ENCODE measurements around the gene SEPTIN11. TPM values are rescaled to one million over a fixed set of nuclear protein-coding genes. Genes with fewer than 3 reads are reported as not detected.

SEPTIN11 gene
- polyA plus RNA-seq, 1 donor from 2014 or later, result 61.3 TPM

DNA sequence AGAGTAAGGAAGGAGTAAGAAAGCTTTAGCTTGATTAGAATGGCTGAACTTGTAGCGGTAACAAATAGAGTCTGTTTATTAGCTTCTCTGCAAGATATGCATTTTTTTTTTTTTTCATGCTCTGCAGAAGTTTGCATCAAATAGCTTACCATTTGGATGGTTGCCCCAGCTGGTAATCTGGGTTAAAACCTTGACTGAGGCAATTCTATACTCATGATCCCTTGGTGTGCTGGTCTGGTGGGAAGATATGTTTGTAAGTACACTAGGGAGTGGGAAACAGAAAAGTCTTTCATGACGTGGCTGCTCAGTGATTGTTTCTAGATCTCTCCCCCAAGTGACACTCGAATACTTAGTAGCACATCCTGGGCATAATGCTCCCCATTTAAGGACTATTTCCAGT, 32.1 kb downstream of the SEPTIN11 start:
- Histone ChIP-seq H3K4me2 (ENCODE audit: low read length) (no peak overlapping the region), H4K20me1 (ENCODE audit: insufficient read depth) (no peaks in the 10 kb centered on the region)

More for the DNA sequence above, 32.1 kb downstream of the SEPTIN11 start:
- Histone ChIP-seq H3K4me3 (ENCODE audit: low read length) (no peak overlapping the region), H3K79me2 (replicated peaks; ENCODE audit: insufficient read depth, low read length) (peaks cover 78% of the 10 kb centered on the region), H3K9ac (ENCODE audit: low read length) (no peak overlapping the region), H3K27ac (ENCODE audit: low read length) (no peak overlapping the region), H3K36me3 (ENCODE audit: insufficient read depth, low read length) (peaks cover 2% of the 10 kb centered on the region), H3K9me3 (ENCODE audit: low read length) (no peaks in the 10 kb centered on the region), H2AFZ (ENCODE audit: low read depth, low read length) (no peak overlapping the region), H3K9me2 (ENCODE audit: insufficient read depth, low read length) (no peaks in the 10 kb centered on the region), H3K27me3 (ENCODE audit: insufficient read depth, low read depth, low read length) (no peaks in the 10 kb centered on the region), H3F3A (ENCODE audit: insufficient read depth, low read length, poor library complexity, severe bottlenecking) (no peaks in the 10 kb centered on the region)
- TF ChIP-seq EP300 (conservative IDR thresholded peaks at IDR 0.05; ENCODE audit: poor library complexity, severe bottlenecking), result no peak
- no peak for TF ChIP-seq MXI1 (conservative IDR thresholded peaks at IDR 0.05; ENCODE audit: poor library complexity, severe bottlenecking)
- TF ChIP-seq REST (IDR thresholded peaks at IDR 0.05; ENCODE audit: borderline replicate concordance), result no peak
- no peak for TF ChIP-seq RAD21 (conservative IDR thresholded peaks at IDR 0.05)
- TF ChIP-seq EZH2 (IDR thresholded peaks at IDR 0.05; ENCODE audit: borderline replicate concordance, insufficient read depth, low read length, poor library complexity, severe bottlenecking), result no peak
- no peak for TF ChIP-seq POLR2AphosphoS5 (IDR thresholded peaks at IDR 0.05)
- no peak for TF ChIP-seq CTCF (IDR thresholded peaks at IDR 0.05; ENCODE audit: poor library complexity, severe bottlenecking)
- no peak for TF ChIP-seq TAF1 (IDR thresholded peaks at IDR 0.05; ENCODE audit: low read depth)
- TF ChIP-seq SMC3 (conservative IDR thresholded peaks at IDR 0.05; ENCODE audit: poor library complexity), result no peak
